EH (cell line): ENCODE measurements around the gene POMGNT1.

Experiments
- DNase-seq: peaks from one replicate; pipeline ENCODE4 v3.0.0-alpha.2; 2015; ENCODE audit warnings: low read depth

Gene POMGNT1

DNA sequence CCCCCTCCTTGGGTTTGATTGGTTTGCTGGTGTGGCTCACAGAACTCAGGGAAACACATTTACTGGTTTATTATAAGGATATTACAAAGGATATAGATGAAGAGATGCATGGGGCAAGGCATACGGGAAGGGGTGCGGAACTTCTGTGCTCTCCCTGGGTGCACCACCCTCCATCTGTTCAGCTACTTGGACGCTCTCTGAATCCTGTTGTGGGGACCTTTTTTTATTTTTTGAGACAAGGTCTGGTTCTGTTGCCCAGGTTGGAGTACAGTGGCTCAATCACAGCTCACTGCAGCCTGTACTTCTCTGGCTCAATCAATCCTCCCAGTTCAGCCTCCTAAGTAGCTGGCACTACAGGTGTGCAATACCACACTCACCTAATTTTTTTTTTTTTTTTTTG lies 12.3 kb upstream of the POMGNT1 start:
- DNase-seq: no peak

GRCh38 chr1:46206399-46206798 lies 8.2 kb upstream of the POMGNT1 start:
- DNase-seq: no peak

DNA sequence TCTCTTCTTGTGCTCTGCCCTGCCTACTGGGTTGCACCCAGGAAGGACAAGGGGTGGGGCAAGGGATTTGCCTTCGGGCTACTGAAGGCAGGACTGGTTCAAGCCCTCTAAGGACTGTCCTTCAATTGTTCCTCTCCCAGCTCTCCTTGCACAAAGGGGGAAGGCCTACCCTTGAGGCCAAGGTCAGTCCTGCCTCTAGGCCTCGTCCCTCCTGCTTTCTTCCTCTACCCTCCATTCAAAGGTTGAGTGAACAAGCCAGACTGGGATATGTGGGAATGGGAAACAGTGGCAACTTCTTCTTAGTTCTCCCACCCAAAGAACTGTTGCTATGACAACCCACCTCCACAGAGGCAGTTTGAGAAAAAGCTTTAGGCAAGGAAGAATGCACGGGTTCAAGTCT lies 7.6 kb upstream of the POMGNT1 start:
- peak; percentile 19 for DNase-seq

DNA sequence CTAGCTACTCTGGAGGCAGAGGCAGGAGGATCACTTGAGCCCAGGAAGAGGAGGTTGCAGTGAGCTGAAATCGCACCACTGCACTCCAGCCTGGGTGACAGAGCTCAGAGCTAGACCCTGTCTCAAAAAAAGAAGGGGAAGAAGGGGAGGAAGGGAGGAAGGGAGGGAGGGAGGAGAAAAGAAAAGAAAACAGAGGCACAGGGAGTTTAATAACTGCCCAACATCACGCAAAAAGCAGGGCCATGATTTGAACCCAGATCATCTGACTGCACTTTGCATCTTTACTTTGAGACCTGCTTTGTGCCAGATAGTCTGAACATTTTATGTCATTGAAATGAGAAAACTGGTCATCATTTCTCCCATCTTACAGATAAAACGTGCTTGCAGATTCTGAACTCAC lies 6.9 kb upstream of the POMGNT1 start:
- DNase-seq: no peak

GRCh38 chr1:46204406-46204742 lies 6.1 kb upstream of the POMGNT1 start:
- no peak for DNase-seq

DNA sequence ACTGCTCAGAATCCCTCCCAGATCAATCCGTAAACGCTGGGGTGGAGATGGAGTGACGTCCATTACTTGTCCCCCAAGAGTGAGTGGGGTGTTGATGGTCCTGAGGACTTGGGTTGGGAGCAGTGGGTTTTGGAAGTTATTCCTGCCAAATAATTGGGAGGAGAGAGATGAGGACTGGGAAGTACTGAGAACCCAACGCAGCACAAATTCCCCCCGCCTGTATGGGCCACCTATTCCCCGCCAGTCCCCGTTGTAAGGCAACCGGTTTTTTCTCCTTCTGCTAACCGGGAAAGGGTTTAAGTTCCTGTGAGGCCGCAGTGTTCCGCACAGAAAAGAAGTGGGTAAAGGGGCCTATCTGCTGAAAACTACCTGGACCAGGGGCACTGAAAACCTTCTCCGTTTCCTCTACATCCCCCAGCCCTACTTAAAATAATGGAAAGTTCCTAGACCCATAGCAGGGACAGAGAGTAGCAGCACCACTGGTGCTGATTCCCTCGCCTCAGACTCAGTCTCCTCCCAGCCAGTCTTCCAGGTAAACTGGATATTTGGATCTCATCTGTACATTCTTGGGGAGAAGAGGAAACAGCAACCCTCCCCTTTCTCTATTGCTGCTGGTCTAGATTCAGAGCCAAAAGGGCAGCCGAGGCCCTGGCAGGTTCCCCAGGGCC lies 5.6 kb upstream of the POMGNT1 start:
- DNase-seq: peak; percentile 26

GRCh38 chr1:46199233-46199749 lies 1.1 kb upstream of the POMGNT1 start:
- no peak for DNase-seq

DNA sequence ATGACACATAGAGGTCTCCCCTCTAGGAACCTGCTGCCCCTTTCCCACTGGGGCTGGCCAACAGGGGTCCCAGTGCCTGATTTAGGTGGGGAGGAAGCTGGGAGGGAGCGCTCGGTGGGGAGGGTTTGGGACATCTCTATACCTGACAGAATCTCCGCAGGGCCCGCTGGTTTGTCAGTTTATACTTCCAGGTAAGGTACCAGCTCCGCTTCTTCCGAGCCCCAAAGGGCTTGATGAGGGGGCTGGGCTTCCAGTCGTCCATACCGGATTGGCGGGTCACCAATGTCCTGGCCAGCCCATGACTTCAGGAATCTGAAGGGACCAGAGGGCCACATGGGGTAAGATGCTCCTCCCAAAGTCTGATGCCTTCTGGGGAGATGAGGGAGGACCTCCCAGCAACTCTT lies 672 bp downstream of the POMGNT1 start:
- DNase-seq: peak; percentile 42

DNA sequence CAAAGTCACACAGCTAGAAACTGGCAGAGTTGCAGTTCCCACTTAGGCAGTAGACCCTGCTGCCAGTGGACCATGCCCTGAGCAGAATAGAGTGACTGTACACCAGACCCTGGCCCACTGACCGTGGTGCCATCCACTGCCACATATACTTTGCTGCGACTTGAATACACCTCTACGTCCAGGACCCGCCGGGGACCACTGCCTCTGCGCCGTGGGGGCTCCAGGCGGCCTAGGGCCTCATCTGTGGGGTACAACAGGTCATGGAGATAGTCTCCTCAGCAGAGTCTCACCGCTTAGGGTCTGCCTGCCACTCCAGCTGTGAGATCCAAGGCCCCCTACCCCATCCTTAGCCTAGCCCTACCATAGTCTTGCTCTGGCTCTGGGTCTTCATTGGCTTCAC lies 1.6 kb downstream of the POMGNT1 start:
- no peak for DNase-seq

DNA sequence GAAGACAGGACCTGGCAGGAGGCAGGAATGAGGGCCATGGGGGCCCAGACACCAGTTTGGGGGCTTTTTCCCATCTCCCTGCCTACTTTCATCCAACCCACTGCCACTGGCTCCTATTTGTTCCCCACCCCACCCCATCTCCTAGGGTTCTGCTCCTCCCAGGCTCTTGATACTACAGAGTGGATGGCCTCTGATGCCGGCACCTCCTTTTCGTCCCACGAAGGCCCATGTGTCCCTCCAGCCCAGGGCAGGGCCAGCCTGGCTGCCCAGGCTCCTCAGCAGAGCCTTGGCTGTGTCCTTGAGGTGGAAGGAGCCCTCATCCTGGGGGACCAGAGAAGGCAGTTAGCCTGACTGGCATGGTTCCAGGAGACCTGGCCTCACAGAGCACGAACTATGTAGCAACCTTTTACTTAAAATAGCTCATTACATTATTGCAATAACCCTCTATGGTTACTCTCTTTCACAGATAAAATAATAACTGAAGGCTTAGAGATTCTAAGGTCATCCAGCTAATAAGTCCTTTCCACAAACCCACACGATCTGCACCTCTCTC lies 3.5 kb downstream of the POMGNT1 start:
- DNase-seq: no peak

DNA sequence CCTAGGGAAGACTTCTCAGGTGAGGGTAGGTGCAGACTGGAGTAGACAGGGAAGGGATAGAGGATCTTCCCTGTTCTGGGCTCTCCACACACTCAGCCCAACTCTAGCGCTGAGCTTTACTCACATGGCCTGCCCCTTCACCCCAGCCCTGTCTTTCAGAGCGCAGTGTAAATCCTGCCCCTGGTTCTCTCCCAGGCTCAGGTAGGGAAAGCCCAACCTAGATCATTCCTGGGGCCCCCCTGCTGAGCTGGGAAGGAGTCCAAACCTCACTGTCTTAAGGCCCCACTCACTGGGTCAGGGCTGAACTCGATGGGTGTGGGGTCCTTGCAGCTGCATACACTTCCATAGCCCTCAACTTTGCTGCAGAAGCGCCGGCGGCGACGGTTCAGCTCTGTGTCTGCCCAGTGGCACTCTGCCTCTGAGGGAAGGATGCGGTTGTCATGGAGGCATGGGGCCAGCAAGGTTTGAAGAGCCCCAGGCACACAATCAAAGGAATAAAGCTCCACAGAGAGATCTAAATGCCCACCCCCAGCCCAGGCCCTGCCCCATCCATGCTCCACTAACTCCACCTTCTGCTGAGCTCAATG lies 4.2 kb downstream of the POMGNT1 start:
- DNase-seq: no peak

DNA sequence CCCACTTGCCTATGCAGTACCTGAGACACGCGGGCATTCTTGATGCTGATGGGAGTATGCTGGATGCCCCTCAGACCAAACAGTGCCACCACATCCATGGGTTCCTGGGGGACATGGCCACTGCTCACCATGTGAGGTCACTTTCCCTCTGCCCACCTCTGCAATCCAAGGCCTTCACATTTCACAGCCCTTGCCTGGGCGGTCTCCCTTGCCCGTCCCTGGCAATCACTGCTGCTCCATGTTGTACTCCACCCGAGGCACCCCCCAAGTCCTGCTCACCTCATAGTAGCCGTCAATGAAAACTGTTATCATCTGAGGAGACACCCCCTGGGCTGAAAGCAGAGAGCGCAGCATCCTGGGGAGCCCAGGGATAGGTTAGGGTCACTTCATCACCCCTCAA lies 4.9 kb downstream of the POMGNT1 start:
- no peak for DNase-seq

DNA sequence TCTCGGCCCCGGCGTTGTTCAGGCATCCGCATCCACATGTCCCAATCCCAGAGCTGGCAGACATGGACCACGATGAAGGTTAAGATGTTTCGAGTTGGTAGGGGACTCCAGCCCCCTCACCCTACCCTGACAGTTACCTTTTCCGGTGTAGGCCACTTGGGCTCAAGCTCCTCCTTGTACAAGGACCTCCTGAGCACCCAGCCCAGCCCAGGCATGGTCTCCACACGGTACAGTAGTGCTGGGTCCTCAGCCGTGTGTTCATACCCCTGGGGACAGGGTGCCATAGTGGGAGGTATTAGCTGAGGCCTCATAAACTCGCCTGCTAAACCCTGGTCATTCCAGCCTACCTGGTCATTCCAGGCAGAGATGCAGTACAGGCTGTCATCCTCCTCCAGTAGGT lies 6.1 kb downstream of the POMGNT1 start:
- no peak for DNase-seq

- no peak for DNase-seq
These were observed 7.1 kb downstream of the POMGNT1 start for GRCh38 chr1:46191033-46191701.

GRCh38 chr1:46190539-46190938 lies 7.7 kb downstream of the POMGNT1 start:
- no peak for DNase-seq

- no peak for DNase-seq
These were observed 9.8 kb downstream of the POMGNT1 start for GRCh38 chr1:46188295-46189030.

GRCh38 chr1:46187106-46187869 lies 10.9 kb downstream of the POMGNT1 start:
- DNase-seq: no peak

DNA sequence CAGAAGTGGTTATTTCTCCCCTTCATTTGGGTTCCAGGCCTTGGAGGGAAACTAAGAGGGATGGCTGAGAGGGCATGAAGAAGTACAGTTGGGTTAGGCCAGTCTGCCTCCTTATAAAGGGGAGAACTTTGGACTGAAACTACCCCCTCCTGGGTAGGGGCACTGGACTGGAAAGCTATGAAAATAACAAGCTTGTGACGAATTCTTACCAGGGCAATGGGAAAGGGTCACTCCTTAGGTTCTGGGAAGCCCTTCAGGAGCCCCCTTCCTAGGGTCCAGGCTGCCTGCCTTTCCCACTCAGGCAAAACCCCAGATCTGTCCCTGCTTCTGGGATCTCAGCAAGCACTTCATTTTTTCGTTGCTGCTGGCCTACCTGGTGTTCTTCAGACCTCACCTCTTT lies 12.2 kb downstream of the POMGNT1 start:
- no peak for DNase-seq

GRCh38 chr1:46184920-46185658 lies 13.1 kb downstream of the POMGNT1 start:
- no peak for DNase-seq

GRCh38 chr1:46183926-46184557 lies 14.2 kb downstream of the POMGNT1 start:
- DNase-seq: peak; percentile 29
